Measurements from ENCODE around the gene TBX10.
A peak's percentile ranks its signal among the peaks of the same experiment; 100 is the strongest.
"Not testable (repeated sequence)": the region's sequence is repeated elsewhere in the genome, so short reads cannot be mapped to it uniquely, and the experiment has no call there.

TBX10 gene

DNA sequence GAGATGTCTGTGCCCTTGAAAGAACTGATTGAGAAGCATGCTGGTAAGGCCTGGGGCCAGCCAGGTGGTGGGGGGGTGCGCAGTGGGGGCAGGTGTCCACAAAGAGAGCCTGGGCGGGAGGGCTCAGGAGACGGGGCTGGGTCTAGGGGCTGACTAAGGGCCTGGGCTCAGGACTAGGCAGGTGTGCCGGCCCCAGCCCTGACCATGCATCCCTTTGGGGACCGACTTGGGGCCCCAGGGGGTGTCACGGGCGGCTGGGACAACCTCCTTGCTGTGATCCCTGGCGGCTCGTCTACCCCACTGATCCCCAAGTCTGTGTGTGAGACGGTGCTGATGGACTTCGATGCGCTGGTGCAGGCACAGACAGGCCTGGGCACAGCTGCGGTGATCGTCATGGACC is 28.4 kb downstream of the TBX10 start:
- DNase-seq (ENCODE audit: insufficient read length, low spot score) (no peak), FAIRE-seq (no peak)

DNA sequence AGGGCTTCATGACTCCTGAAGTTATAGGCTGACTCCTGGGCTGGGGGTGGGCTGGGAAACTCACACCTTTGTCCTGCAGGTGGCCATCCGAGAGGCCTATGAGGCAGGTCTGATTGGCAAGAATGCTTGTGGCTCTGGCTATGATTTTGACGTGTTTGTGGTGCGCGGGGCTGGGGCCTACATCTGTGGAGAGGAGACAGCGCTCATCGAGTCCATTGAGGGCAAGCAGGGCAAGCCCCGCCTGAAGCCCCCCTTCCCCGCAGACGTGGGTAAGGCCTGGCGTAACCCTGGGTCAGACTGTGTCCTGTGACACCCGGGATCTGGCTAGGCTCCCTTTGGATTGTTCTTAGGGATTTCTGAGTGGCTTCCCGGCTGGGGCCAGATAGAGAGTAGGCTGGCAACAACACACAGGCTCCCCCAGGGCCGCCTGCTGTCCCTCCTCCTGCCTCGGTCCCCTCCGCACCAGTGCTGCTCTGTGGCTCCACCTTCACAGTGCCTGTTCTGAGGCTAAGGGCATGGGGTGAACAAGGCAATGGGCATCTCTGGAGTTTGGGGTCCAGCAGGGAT is 29.2 kb downstream of the TBX10 start:
- no peak for FAIRE-seq
- DNase-seq (ENCODE audit: insufficient read length, low spot score), result no peak
- no peak for TF ChIP-seq PAX5 (IDR thresholded peaks at IDR 0.05; ENCODE audit: insufficient read depth, low read length, severe bottlenecking)
- no peak for TF ChIP-seq POLR2AphosphoS5 (IDR thresholded peaks at IDR 0.05; ENCODE audit: low read depth, low read length)
- TF ChIP-seq POLR2A (IDR thresholded peaks at IDR 0.05; ENCODE audit: low read depth, low read length), result no peak
- no peak for TF ChIP-seq SPI1 (IDR thresholded peaks at IDR 0.05; ENCODE audit: low read depth, low read length)

More for the DNA sequence above, 28.4 kb downstream of the TBX10 start:
- no peak for TF ChIP-seq SPI1 (IDR thresholded peaks at IDR 0.05; ENCODE audit: low read depth, low read length)
- no peak for TF ChIP-seq PAX5 (IDR thresholded peaks at IDR 0.05; ENCODE audit: insufficient read depth, low read length, severe bottlenecking)
- no peak for TF ChIP-seq POLR2A (IDR thresholded peaks at IDR 0.05; ENCODE audit: low read depth, low read length)

DNA sequence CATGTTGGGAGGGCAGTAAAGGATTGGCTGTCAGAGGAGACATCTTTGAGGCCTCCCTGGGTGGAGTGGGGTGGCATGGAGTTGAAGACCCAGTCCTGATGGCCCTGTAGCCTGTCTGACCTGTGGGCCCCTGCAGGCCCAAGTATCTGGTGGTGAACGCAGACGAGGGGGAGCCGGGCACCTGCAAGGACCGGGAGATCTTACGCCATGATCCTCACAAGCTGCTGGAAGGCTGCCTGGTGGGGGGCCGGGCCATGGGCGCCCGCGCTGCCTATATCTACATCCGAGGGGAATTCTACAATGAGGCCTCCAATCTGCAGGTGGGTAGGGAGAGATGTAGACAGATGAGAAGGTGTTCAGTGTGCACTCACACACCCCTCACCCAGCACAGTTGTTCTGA is 30.2 kb downstream of the TBX10 start:
- TF ChIP-seq POLR2A (IDR thresholded peaks at IDR 0.05; ENCODE audit: low read depth, low read length) (no peak), SPI1 (IDR thresholded peaks at IDR 0.05; ENCODE audit: low read depth, low read length) (no peak), POLR2AphosphoS5 (IDR thresholded peaks at IDR 0.05; ENCODE audit: low read depth, low read length) (no peak)
- DNase-seq (ENCODE audit: insufficient read length, low spot score) (no peak), FAIRE-seq (no peak)

DNA sequence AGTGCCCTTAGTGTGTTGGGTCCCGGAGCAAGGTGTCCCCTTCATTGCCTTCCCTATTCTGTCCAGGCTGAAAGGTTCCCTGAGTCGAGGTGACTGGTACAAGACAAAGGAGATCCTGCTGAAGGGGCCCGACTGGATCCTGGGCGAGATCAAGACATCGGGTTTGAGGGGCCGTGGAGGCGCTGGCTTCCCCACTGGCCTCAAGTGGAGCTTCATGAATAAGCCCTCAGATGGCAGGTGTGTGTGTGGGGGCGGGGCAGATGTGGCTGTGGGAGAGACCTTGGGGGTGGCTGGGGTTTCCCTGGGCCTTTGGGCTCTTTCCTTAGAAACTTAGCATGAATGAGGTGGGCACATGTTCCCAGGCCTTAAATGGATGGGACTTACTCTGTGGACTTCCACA is 31.1 kb downstream of the TBX10 start:
- DNase-seq (ENCODE audit: insufficient read length, low spot score), result no peak
- TF ChIP-seq POLR2A (IDR thresholded peaks at IDR 0.05; ENCODE audit: low read depth, low read length) (no peak), SPI1 (IDR thresholded peaks at IDR 0.05; ENCODE audit: low read depth, low read length) (no peak), TAF1 (IDR thresholded peaks at IDR 0.05; ENCODE audit: low read depth, low read length) (no peak), PAX5 (IDR thresholded peaks at IDR 0.05; ENCODE audit: insufficient read depth, low read length, severe bottlenecking) (no peak), POLR2AphosphoS5 (IDR thresholded peaks at IDR 0.05; ENCODE audit: low read depth, low read length) (no peak), POU2F2 (IDR thresholded peaks at IDR 0.05; ENCODE audit: low read depth, low read length) (no peak)
- FAIRE-seq, result no peak

DNA sequence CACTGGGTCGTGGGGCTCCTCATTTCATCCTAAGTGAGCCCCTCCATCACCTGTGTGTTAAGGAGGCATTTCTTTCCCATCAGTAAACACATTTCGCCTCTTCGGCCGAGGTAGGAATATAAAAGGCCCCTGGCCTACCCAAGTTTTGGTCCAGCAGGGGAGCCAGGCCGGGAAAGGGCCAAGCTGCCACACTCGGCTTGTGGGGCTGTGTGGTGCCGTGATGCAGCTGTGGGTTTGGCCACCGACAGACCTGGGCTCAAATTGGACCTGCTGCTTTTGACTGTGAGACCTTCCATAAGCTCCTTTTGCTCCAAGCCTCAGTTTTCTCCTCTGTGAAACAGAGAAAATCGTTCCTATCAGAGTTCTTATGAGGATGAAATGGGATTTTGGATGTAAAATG is 32.1 kb downstream of the TBX10 start:
- no peak for FAIRE-seq
- TF ChIP-seq POLR2AphosphoS5 (IDR thresholded peaks at IDR 0.05; ENCODE audit: low read depth, low read length), result no peak
- TF ChIP-seq PAX5 (IDR thresholded peaks at IDR 0.05; ENCODE audit: insufficient read depth, low read length, severe bottlenecking), result no peak
- TF ChIP-seq POLR2A (IDR thresholded peaks at IDR 0.05; ENCODE audit: low read depth, low read length), result no peak
- no peak for TF ChIP-seq TAF1 (IDR thresholded peaks at IDR 0.05; ENCODE audit: low read depth, low read length)
- no peak for TF ChIP-seq POU2F2 (IDR thresholded peaks at IDR 0.05; ENCODE audit: low read depth, low read length)
- no peak for TF ChIP-seq SPI1 (IDR thresholded peaks at IDR 0.05; ENCODE audit: low read depth, low read length)
- DNase-seq (ENCODE audit: insufficient read length, low spot score), result no peak

DNA sequence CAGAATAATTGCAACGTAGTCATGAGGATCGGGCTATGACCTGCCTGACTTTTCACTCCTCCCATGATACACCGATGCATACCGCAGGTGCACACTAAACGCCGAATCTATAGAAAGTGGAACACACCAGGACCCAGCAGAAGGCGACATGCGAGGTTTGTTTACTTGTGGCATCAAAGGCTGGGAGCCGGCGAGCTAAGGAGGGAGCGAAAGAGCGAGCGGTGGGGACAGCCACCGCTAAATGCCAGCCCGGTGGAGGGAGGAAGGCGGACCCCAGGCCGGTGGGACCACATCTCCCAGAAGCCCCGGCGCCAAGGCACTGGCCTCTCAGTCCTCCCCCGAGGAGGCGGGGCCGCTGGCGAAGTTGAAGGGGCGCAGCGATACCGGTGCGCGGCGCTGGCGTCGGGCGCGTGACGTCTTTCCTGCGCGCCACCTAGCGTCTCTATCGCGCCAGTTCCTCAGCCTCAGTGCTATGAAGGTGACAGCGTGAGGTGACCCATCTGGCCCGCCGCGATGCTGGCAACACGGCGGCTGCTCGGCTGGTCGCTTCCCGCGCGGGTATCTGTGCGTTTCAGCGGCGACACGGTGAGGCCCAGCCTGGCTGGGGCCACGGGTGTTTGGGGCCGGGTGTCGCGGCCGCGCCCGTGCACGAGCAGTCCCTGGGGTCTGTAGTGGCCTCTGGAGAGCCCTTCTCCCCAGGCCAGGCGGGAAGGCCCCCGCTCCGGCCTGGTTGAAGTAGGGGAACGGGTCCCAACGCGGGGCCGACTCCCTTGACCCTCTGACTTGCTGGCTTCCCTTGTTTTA is 32.9 kb downstream of the TBX10 start, which contains the start of gene NDUFV1:
NDUFV1 (plus strand) TSS at position 445 of the 804 bp plus-strand sequence; CDS start at position 514, 69 bp downstream.
- peak; percentile 99 for FAIRE-seq
- DNase-seq (ENCODE audit: insufficient read length, low spot score), result peak; percentile 90
- TF ChIP-seq POLR2A (IDR thresholded peaks at IDR 0.05; ENCODE audit: low read depth, low read length) (peak; percentile 78), SPI1 (IDR thresholded peaks at IDR 0.05; ENCODE audit: low read depth, low read length) (peak; percentile 60), TAF1 (IDR thresholded peaks at IDR 0.05; ENCODE audit: low read depth, low read length) (peak; percentile 69; the same call in 1 of the 2 replicates), POLR2AphosphoS5 (IDR thresholded peaks at IDR 0.05; ENCODE audit: low read depth, low read length) (peak; percentile 83), PAX5 (IDR thresholded peaks at IDR 0.05; ENCODE audit: insufficient read depth, low read length, severe bottlenecking) (no peak), POU2F2 (IDR thresholded peaks at IDR 0.05; ENCODE audit: low read depth, low read length) (0 out of 2 replicates have a peak, but pooled peaks have one; percentile 6)

DNA sequence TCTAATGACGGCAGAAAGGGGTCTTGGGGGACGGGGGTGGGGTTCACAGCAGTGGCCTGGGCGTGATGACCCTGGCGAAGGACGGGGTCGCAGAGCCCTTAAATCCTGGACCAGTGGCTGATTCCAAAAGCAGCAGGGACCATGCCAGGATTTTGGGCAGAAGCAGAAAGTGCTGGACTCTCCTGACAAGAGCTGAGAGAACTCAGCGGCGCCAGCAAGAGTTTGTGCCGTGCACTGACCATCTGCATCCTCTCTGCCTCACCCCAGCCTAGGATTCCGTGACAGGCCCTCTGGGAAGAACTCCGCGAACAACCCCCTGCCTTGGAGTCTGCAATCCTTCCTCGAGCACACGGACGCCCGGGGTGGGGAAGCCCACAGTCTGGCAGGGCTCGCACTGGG is 33.5 kb downstream of the TBX10 start:
- DNase-seq (ENCODE audit: insufficient read length, low spot score) (no peak), FAIRE-seq (no peak)
- TF ChIP-seq POLR2AphosphoS5 (IDR thresholded peaks at IDR 0.05; ENCODE audit: low read depth, low read length) (no peak), PAX5 (IDR thresholded peaks at IDR 0.05; ENCODE audit: insufficient read depth, low read length, severe bottlenecking) (no peak), SPI1 (IDR thresholded peaks at IDR 0.05; ENCODE audit: low read depth, low read length) (no peak), POU2F2 (IDR thresholded peaks at IDR 0.05; ENCODE audit: low read depth, low read length) (no peak), POLR2A (IDR thresholded peaks at IDR 0.05; ENCODE audit: low read depth, low read length) (no peak), TAF1 (IDR thresholded peaks at IDR 0.05; ENCODE audit: low read depth, low read length) (no peak)

DNA sequence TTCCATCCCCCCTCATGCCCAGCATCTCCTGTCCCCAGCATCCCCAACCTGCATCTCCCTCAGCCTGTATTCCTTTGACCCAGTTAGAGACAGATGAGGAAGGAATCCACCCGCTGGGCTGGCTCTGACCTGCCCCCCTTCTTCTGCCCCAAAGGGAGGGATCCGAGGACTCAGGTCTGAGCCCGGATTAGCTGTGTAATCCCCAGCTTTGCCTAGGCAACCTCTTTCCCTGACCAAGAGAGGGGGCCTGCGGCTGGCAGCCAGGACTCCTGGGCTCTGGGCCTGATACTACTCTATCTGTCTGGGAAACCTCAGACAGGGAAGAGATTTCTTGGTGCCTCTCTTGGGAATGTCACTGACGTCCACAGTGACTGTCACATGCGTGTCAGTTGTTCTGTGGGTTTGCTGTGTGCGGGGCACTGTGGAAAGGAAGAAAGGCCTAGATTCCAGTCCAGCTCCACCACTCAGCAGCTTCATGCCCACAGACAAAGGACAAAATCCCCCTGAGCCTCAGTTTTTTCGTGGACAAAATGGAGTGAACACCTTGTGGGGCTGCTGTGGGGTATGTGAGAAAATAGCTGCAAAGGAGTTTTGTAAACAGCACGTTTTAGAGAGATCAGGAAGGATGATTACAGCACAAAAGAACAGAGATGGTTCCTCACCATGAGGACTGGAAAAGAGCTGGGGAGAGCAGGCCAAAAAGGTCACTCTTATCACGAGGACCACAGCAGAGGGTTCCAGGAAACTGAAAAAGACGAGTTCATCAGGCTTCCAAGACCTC is 34.1 kb downstream of the TBX10 start:
- FAIRE-seq, result no peak
- DNase-seq (ENCODE audit: insufficient read length, low spot score), result no peak
- TF ChIP-seq PAX5 (IDR thresholded peaks at IDR 0.05; ENCODE audit: insufficient read depth, low read length, severe bottlenecking) (no peak), POLR2AphosphoS5 (IDR thresholded peaks at IDR 0.05; ENCODE audit: low read depth, low read length) (no peak), SPI1 (IDR thresholded peaks at IDR 0.05; ENCODE audit: low read depth, low read length) (no peak), POLR2A (IDR thresholded peaks at IDR 0.05; ENCODE audit: low read depth, low read length) (no peak), POU2F2 (IDR thresholded peaks at IDR 0.05; ENCODE audit: low read depth, low read length) (no peak), TAF1 (IDR thresholded peaks at IDR 0.05; ENCODE audit: low read depth, low read length) (no peak)

DNA sequence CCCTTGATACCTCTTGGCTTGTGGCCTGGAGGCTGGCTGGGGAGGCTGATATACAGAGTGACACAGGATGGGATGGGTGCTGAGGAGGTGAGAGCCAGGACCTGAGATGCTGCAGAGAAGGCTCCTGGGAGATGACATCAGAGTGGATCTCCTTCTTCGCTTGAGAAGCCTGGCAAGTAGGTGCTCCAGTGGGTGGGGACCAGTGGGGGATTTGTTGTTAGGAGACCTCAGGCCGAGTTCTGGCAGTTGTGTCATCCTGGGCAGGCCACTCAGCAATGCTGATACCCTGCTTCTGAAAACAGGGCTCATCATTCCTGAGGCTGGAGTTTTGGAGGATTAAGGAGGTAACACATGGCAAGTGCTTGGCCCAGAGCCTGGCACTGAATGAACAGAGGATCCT is 34.7 kb downstream of the TBX10 start:
- FAIRE-seq, result no peak
- no peak for TF ChIP-seq POLR2A (IDR thresholded peaks at IDR 0.05; ENCODE audit: low read depth, low read length)
- TF ChIP-seq POLR2AphosphoS5 (IDR thresholded peaks at IDR 0.05; ENCODE audit: low read depth, low read length), result no peak
- TF ChIP-seq POU2F2 (IDR thresholded peaks at IDR 0.05; ENCODE audit: low read depth, low read length), result no peak
- TF ChIP-seq SPI1 (IDR thresholded peaks at IDR 0.05; ENCODE audit: low read depth, low read length), result no peak
- TF ChIP-seq PAX5 (IDR thresholded peaks at IDR 0.05; ENCODE audit: insufficient read depth, low read length, severe bottlenecking), result no peak
- no peak for TF ChIP-seq TAF1 (IDR thresholded peaks at IDR 0.05; ENCODE audit: low read depth, low read length)
- no peak for DNase-seq (ENCODE audit: insufficient read length, low spot score)

DNA sequence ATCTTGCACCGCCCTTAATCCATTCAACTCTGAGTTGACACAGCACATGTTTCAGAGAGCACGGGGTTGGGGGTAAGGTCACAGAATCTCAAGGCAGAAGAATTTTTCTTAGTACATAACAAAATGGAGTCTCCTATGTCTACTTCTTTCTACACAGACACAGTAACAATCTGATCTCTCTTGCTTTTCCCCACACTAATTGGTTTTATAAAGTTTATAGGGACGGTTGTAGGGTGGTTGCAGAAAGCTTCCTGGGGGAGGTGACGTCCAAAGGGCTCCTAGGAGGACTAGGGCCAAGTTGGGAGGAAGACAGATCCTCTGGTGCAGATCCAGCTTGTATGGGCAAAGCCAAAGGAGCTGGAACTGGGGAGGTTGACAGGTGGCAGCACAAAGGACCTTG is 35.4 kb downstream of the TBX10 start:
- FAIRE-seq; DNase-seq (ENCODE audit: insufficient read length, low spot score): not testable (repeated sequence)

All from GM12891 (cell line).